K562 (cell line): ENCODE data around the gene COX5A. TPM values are rescaled to one million over a fixed set of nuclear protein-coding genes. Genes with fewer than 3 reads are reported as not detected.

Experiments
- ATAC-seq: fragments of 200-7000 bp; cut with Tn5 transposase; 3 replicates; pipeline ENCODE4 v1.9.1; 2020; ENCODE audit warnings: moderate library complexity
- BruUV-seq: library from RNA; stranded (reverse); fragments of 400-500 nt; replicated peaks from 2 replicates; lab custom pipeline; 2021; lab: Mats Ljungman, UMichigan
- CTCF ChIA-PET: fragments of 300-600 bp; formaldehyde crosslinking; extraction: SDS; loops from one replicate; lab custom pipeline; 2021; ENCODE audit warnings: low intra/inter-chr PET ratio; lab: Yijun Ruan, JAX
- POLR2A ChIA-PET: fragments of 300-600, 350-650 bp; sonication (Branson Sonifier 250); formaldehyde crosslinking; extraction: SDS; loops from one replicate; lab custom pipeline; 2021; ENCODE audit warnings: antibody characterized with exemption, inconsistent platforms; lab: Yijun Ruan, JAX
- DNase-seq, 4 experiments: peaks; one replicate each; pipeline versions ENCODE4 v3.0.0 to v3.0.0-alpha.2; 2011 to 2018; ENCODE audit warnings: low spot score in 3 of 4, mixed read lengths in 3 of 4; ENCODE audit errors: extremely low read depth in 1 of 4
- FAIRE-seq: peaks from 2 replicates; lab custom pipeline; 2011; peaks lifted over from hg19 to GRCh38; lab: Jason Lieb, UNC
- H2AFZ ChIP-seq: 2 replicates; pipeline ENCODE4 v1.6.0; 2011; ENCODE audit warnings: low read depth, low read length, control low read depth, inconsistent platforms
- H3K27ac ChIP-seq: fragments of 200-600 bp; 3 replicates; pipeline ENCODE4 v1.8.0; 2011; ENCODE audit warnings: low read depth, mild to moderate bottlenecking, control low read depth, inconsistent platforms, low read length, moderate library complexity, mixed read lengths; ENCODE audit errors: extremely low read depth
- H3K27me3 ChIP-seq, 2 experiments: fragments of 300-600 bp in 1 of 2; 2 replicates in 1 of 2; 3 replicates in 1 of 2; pipeline versions ENCODE4 v1.6.0 to v1.8.0; 2011; ENCODE audit warnings: inconsistent platforms in 2 of 2, low read length in 2 of 2, mild to moderate bottlenecking in 1 of 2, mixed read lengths in 1 of 2, moderate library complexity in 1 of 2; ENCODE audit not compliant: control insufficient read depth in 2 of 2, insufficient read depth in 2 of 2
- H3K36me3 ChIP-seq: fragments of 300-600 bp; 3 replicates; pipeline ENCODE4 v1.8.0; 2011; ENCODE audit warnings: mild to moderate bottlenecking, low read length, inconsistent platforms; ENCODE audit not compliant: control insufficient read depth, insufficient read depth
- H3K4me1 ChIP-seq, 2 experiments: fragments of 200-600 bp in 1 of 2; replicated peaks in 1 of 2; 2 replicates in 1 of 2; 3 replicates in 1 of 2; pipeline versions ENCODE4 v1.5.1 to v1.8.0; 2011; ENCODE audit warnings: inconsistent platforms in 2 of 2, low read length in 2 of 2, mild to moderate bottlenecking in 1 of 2, mixed read lengths in 1 of 2, moderate library complexity in 1 of 2; ENCODE audit not compliant: control insufficient read depth in 2 of 2, insufficient read depth in 2 of 2
- H3K4me2 ChIP-seq: 2 replicates; pipeline ENCODE4 v1.6.1; 2011; ENCODE audit warnings: low read length, control low read depth, inconsistent platforms, mixed read lengths; ENCODE audit not compliant: insufficient read depth
- H3K4me3 ChIP-seq: fragments of 200-600 bp; sonication (generic), shearing (Covaris generic); 2 replicates; pipeline ENCODE4 v1.5.1; 2016; ENCODE audit warnings: control low read depth, inconsistent platforms
- H3K79me2 ChIP-seq: fragments of 200-600 bp; 3 replicates; pipeline ENCODE4 v1.8.0; 2011; ENCODE audit warnings: low read length, inconsistent platforms; ENCODE audit not compliant: control insufficient read depth, insufficient read depth
- H3K9ac ChIP-seq, 2 experiments: 2 replicates each; pipeline versions ENCODE4 v1.6.0 to v1.6.1; 2011; ENCODE audit warnings: low read depth in 2 of 2, low read length in 2 of 2, control low read depth in 1 of 2, inconsistent platforms in 1 of 2, mild to moderate bottlenecking in 1 of 2, mixed read lengths in 1 of 2; ENCODE audit not compliant: insufficient read depth in 1 of 2
- H3K9me1 ChIP-seq: one replicate; pipeline ENCODE4 v1.6.0; 2011; ENCODE audit warnings: inconsistent platforms, mild to moderate bottlenecking, low read length, moderate library complexity; ENCODE audit not compliant: control insufficient read depth, insufficient read depth
- H3K9me3 ChIP-seq: replicated peaks from 2 replicates; pipeline ENCODE4 v1.5.1; 2011; ENCODE audit warnings: low read depth, low read length, inconsistent platforms; ENCODE audit not compliant: control insufficient read depth, insufficient read depth
- H4K20me1 ChIP-seq: replicated peaks from 2 replicates; pipeline ENCODE4 v1.6.1; 2011; ENCODE audit warnings: low read length, inconsistent platforms, mixed read lengths; ENCODE audit not compliant: control insufficient read depth, insufficient read depth
- ASH1L ChIP-seq: fragments of 450-650 bp; IDR thresholded peaks from 2 replicates; pipeline ENCODE4 v1.6.1; 2018; ENCODE audit warnings: borderline replicate concordance, mild to moderate bottlenecking, low read depth; ENCODE audit not compliant: partially characterized antibody
- CBFA2T3 ChIP-seq: fragments of 450-650 bp; IDR thresholded peaks from 2 replicates; pipeline ENCODE4 v1.6.1; 2017
- E2F3 ChIP-seq: fragments of 250-450 bp; sonication (Bioruptor Pico); IDR thresholded peaks from 2 replicates; pipeline ENCODE4 v1.4.0; 2020; ENCODE audit warnings: mild to moderate bottlenecking
- FIP1L1 ChIP-seq: fragments of 200-400 bp; formaldehyde crosslinking; IDR thresholded peaks from 2 replicates; pipeline ENCODE4 v1.6.1; 2018; ENCODE audit warnings: mild to moderate bottlenecking, low read depth, low read length; ENCODE audit not compliant: poor library complexity, severe bottlenecking
- MYBL2 ChIP-seq, 2 experiments: fragments of 450-650 bp in 1 of 2; sonication (generic) in 1 of 2; formaldehyde crosslinking in 1 of 2; IDR thresholded peaks; 2 replicates each; pipeline versions ENCODE4 v1.6.1 to v1.8.1; 2017 to 2022; ENCODE audit warnings: borderline replicate concordance in 1 of 2, inconsistent platforms in 1 of 2, low read depth in 1 of 2, mild to moderate bottlenecking in 1 of 2, missing genetic modification reagents in 1 of 2, moderate library complexity in 1 of 2
- POU5F1 ChIP-seq: fragments of 150-350 bp; IDR thresholded peaks from 2 replicates; pipeline ENCODE4 v1.6.1; 2014; ENCODE audit warnings: borderline replicate concordance, low read length, low read depth, mild to moderate bottlenecking; ENCODE audit not compliant: partially characterized antibody
- PPARD ChIP-seq: fragments of 250-450 bp; sonication (Bioruptor Pico); IDR thresholded peaks from 2 replicates; pipeline ENCODE4 v1.8.0; 2022; ENCODE audit warnings: inconsistent platforms, mild to moderate bottlenecking, moderate library complexity
- SP2 ChIP-seq: IDR thresholded peaks from 2 replicates; pipeline ENCODE4 v1.6.1; 2011; ENCODE audit warnings: mild to moderate bottlenecking, low read depth, low read length, moderate library complexity; ENCODE audit not compliant: poor library complexity, severe bottlenecking; ENCODE audit errors: extremely low read depth
- TRIM28 ChIP-seq: fragments of 450-650 bp; IDR thresholded peaks from 2 replicates; pipeline ENCODE4 v1.6.1; 2017
- ZNF143 ChIP-seq: sonication (generic); formaldehyde crosslinking; IDR thresholded peaks from 2 replicates; pipeline ENCODE4 v1.9.0; 2022; ENCODE audit warnings: mild to moderate bottlenecking, missing genetic modification reagents
- ZNF212 ChIP-seq: fragments of 450-650 bp; formaldehyde crosslinking; IDR thresholded peaks from 2 replicates; pipeline ENCODE4 v1.4.0; 2020; ENCODE audit warnings: mild to moderate bottlenecking
- ZNF518B ChIP-seq: fragments of 250-450 bp; sonication (Bioruptor Pico); IDR thresholded peaks from 2 replicates; pipeline ENCODE4 v1.5.0; 2021; ENCODE audit warnings: mild to moderate bottlenecking, moderate library complexity
- WGBS: fragments of 100-300 bp; shearing (Covaris generic); methylation state at CpG from one replicate; pipeline ENCODE4 v1.1.6; 2016; ENCODE audit warnings: low coverage, mixed read lengths; ENCODE audit not compliant: insufficient coverage; ENCODE audit errors: missing lambda C conversion rate; 5-methylcytosine and 5-hydroxymethylcytosine counted together
- in situ Hi-C: fragments of 300-500 bp; cut with MboI; formaldehyde crosslinking; loops from 4 replicates; pipeline ENCODE4 v1.15.0; 2018; ENCODE audit warnings: inconsistent platforms, mixed read lengths
- intact Hi-C: fragments of 100-400 bp; cut with micrococcal nuclease; formaldehyde crosslinking; loops from 2 replicates; pipeline ENCODE4 v1.14.2; 2022
- polyA plus RNA-seq, 8 experiments: library from polyadenylated mRNA; depleted of rRNA in 4 of 8; stranded (reverse) in 5 of 8; unstranded in 3 of 8; fragments of >200 nt; fragmentation: Nextera tagmentation in 2 of 8; fragmentation: Illumina TruSeq in 1 of 8; extraction: Ambion mirVana in 2 of 8; extraction: Trizol in 1 of 8; gene quantifications; 2 replicates each; pipeline versions ENCODE4 v1.2.1 to v1.2.3, GENCODE V29; 2011 to 2014; ENCODE audit warnings: inconsistent platforms in 1 of 8, missing spikeins in 1 of 8
- total RNA-seq, 7 experiments: library from RNA; depleted of rRNA in 6 of 7; stranded (reverse); fragments of >200 nt in 6 of 7; fragmentation: Illumina TruSeq in 2 of 7; extraction: Trizol in 2 of 7; gene quantifications; 2 replicates each; pipeline versions ENCODE4 v1.2.1 to v1.2.3, GENCODE V29; 2011 to 2021; ENCODE audit warnings: low replicate concordance in 1 of 7

Gene COX5A
- total and polyA plus RNA-seq, 9 of the 15 experiments (the other 6 are each of a cell fraction or from before 2014, with no cell fraction given), result 86.8 to 553 (median 371) TPM

DNA sequence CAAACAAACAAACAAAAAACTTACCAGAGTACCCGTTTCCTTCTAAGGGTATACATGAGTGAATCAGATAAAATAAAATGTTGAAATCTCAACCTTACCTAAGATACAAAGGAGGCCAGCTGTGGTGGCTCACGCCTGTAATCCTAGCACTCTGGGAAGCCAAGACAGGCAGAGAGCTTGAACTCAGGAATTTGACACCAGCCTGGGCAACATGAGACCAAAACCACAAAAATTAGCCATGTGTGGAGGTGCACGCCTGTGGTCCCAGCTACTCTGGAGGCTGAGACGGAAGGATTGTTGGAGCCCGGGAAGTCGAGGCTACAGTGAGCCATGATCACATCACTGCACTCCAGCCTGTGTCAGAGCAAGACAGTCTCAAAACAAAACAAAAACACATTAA is 20.2 kb downstream of the COX5A start:
- H3K9ac ChIP-seq, result no peak overlapping the region
- H3K9me3 ChIP-seq, result no peaks in the 10 kb centered on the region
- ATAC-seq (no peak), FAIRE-seq (no peak), DNase-seq (no peak)
- in situ Hi-C loops (no loop called here), intact Hi-C loops (no loop called here)
- H3K4me2 ChIP-seq, result no peak overlapping the region
- no peak overlapping the region for H2AFZ ChIP-seq
- no peaks in the 10 kb centered on the region for H3K9me1 ChIP-seq
- H3K36me3 ChIP-seq, result peaks cover 89% of the 10 kb centered on the region
- 95% methylated on average over 6 of the region's 6 CpGs for WGBS
- H3K4me1 ChIP-seq, result peaks cover 0 to 4% of the 10 kb centered on the region in 2 experiments; a peak in 1 of 5 replicates
- no peak overlapping the region for H3K27ac ChIP-seq
- no peaks in the 10 kb centered on the region for H3K79me2 ChIP-seq
- ChIA-PET CTCF (no interaction called here), POLR2A (interaction anchor here (0.6 to 2.2 kb wide), 5 partner anchors 9 to 107 kb away, joined by 3 to 7 read pairs (median 6); partner anchors contain the start of gene FAM219B)
- BruUV-seq, result no TSS peak
- no peaks in the 10 kb centered on the region for H4K20me1 ChIP-seq
- H3K4me3 ChIP-seq, result no peak overlapping the region
- no peaks in the 10 kb centered on the region for H3K27me3 ChIP-seq
- TF ChIP-seq PPARD (no peak), FIP1L1 (no peak), SP2 (no peak), ZNF518B (CRISPR knock-in tag) (no peak), CBFA2T3 (no peak), ASH1L (no peak), ZNF143 (CRISPR knock-in tag) (no peak), POU5F1 (no peak), E2F3 (no peak), TRIM28 (no peak), ZNF212 (no peak), MYBL2 (IDR thresholded peaks at IDR 0.05; ENCODE audit: low read depth) (no peak), MYBL2 (CRISPR knock-in tag; IDR thresholded peaks at IDR 0.05; ENCODE audit: borderline replicate concordance) (no peak)
